OCI-LY3 (cell line): ENCODE measurements around the gene MAPKAPK5.
"Not testable (repeated sequence)": the region's sequence is repeated elsewhere in the genome, so short reads cannot be mapped to it uniquely, and the experiment has no call there.

Source experiments
- EZH2phosphoT487 ChIP-seq: fragments of 200-600 bp; shearing (Covaris generic); IDR thresholded peaks from 2 replicates; pipeline ENCODE4 v1.6.1; 2018; ENCODE audit warnings: antibody characterized with exemption, mixed run types, low read depth
- TF ChIP-seq, protein P1 (sequence below): fragments of 200-600, 300-600 bp; sonication (generic); IDR thresholded peaks from 2 replicates; pipeline ENCODE4 v1.5.1; 2014; ENCODE audit warnings: antibody characterized with exemption, low read length, low read depth

GRCh38 chr12:111816898-111817297, 25.1 kb upstream of the MAPKAPK5 start:
- TF ChIP-seq, protein P1, sequence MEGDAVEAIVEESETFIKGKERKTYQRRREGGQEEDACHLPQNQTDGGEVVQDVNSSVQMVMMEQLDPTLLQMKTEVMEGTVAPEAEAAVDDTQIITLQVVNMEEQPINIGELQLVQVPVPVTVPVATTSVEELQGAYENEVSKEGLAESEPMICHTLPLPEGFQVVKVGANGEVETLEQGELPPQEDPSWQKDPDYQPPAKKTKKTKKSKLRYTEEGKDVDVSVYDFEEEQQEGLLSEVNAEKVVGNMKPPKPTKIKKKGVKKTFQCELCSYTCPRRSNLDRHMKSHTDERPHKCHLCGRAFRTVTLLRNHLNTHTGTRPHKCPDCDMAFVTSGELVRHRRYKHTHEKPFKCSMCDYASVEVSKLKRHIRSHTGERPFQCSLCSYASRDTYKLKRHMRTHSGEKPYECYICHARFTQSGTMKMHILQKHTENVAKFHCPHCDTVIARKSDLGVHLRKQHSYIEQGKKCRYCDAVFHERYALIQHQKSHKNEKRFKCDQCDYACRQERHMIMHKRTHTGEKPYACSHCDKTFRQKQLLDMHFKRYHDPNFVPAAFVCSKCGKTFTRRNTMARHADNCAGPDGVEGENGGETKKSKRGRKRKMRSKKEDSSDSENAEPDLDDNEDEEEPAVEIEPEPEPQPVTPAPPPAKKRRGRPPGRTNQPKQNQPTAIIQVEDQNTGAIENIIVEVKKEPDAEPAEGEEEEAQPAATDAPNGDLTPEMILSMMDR = not testable (repeated sequence)
- TF ChIP-seq EZH2phosphoT487 = not testable (repeated sequence)
